NB4 (cell line): ENCODE measurements around the gene CDK18.

Experiments used
- CTCF ChIP-seq: IDR thresholded peaks from one replicate; pipeline ENCODE4 v1.5.1; 2012; ENCODE audit warnings: low read depth, low read length
- MYC ChIP-seq: IDR thresholded peaks from 2 replicates; pipeline ENCODE4 v1.6.1; 2011; ENCODE audit warnings: low read depth, low read length
- POLR2A ChIP-seq: IDR thresholded peaks from 2 replicates; pipeline ENCODE4 v1.6.1; 2011; ENCODE audit warnings: mild to moderate bottlenecking; ENCODE audit not compliant: insufficient read length; ENCODE audit errors: extremely low read depth

DNA sequence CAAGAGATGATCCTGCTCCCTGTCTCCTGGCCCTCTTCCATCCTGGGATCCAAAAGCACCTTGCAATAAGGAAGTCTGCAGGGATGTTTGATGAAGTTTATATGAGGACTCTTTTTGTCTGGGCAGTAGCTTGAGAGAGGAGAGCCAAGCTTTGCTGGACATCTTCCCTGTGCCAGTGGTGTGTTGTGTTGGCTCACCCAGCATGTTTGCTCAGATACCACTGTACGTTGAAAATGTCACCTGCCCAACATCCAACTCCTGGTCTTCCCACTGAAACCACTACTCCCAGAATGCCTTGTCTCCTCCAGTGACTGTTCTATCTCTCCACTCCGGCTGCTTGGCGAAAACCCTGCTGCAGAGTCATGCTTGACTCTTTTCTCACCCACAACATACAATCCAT lies 12.8 kb downstream of the CDK18 start:
- TF ChIP-seq CTCF (no peak), POLR2A (no peak), MYC (no peak)
